GM12878 (cell line): ENCODE data around the gene HOXC5. TPM values are rescaled to one million over a fixed set of nuclear protein-coding genes. Genes with fewer than 3 reads are reported as not detected.

Source experiments
- ATAC-seq: fragments of 200-7000 bp; cut with Tn5 transposase; 3 replicates; pipeline ENCODE4 v1.9.1; 2020; ENCODE audit warnings: mild to moderate bottlenecking, moderate library complexity
- BruUV-seq: library from RNA; stranded (reverse); fragments of 400-500 nt; replicated peaks from 2 replicates; lab custom pipeline; 2021; lab: Mats Ljungman, UMichigan
- CTCF ChIA-PET: fragments of 300-600 bp; sonication (Branson Sonifier 250); formaldehyde crosslinking; extraction: SDS; loops from one replicate; lab custom pipeline; 2021; ENCODE audit warnings: inconsistent platforms; lab: Yijun Ruan, JAX
- POLR2A ChIA-PET: fragments of 350-600 bp; formaldehyde crosslinking; extraction: SDS; loops from one replicate; lab custom pipeline; 2021; ENCODE audit warnings: inconsistent platforms; lab: Charles Lee
- RAD21 ChIA-PET: fragments of 300-600 bp; sonication (Branson Sonifier 250); formaldehyde crosslinking; loops from one replicate; lab custom pipeline; 2023; ENCODE audit warnings: antibody characterized with exemption; ENCODE audit not compliant: unreplicated experiment; lab: Charles Lee
- SMC1A ChIA-PET: fragments of 300-600 bp; sonication (Branson Sonifier 250); formaldehyde crosslinking; loops from one replicate; lab custom pipeline; 2023; ENCODE audit not compliant: unreplicated experiment, uncharacterized antibody; lab: Charles Lee
- DNase-seq: peaks from one replicate; pipeline ENCODE4 v3.0.0-alpha.2; 2011; ENCODE audit warnings: low read depth, low spot score
- FAIRE-seq: peaks from 3 replicates; lab custom pipeline; 2011; peaks lifted over from hg19 to GRCh38; lab: Jason Lieb, UNC
- H2AFZ ChIP-seq: 2 replicates; pipeline ENCODE4 v1.6.0; 2011; ENCODE audit warnings: low read depth, low read length, control low read depth; ENCODE audit not compliant: control insufficient read depth
- H3K27ac ChIP-seq: 2 replicates; pipeline ENCODE4 v1.5.1; 2011; ENCODE audit warnings: control low read depth; ENCODE audit not compliant: control insufficient read depth, insufficient read depth
- H3K27me3 ChIP-seq, 2 experiments: replicated peaks in 1 of 2; 2 replicates each; pipeline versions ENCODE4 v1.6.0 to v1.6.1; 2011; ENCODE audit warnings: low read length in 1 of 2; ENCODE audit not compliant: control insufficient read depth in 2 of 2, insufficient read depth in 2 of 2
- H3K36me3 ChIP-seq, 2 experiments: 2 replicates each; pipeline ENCODE4 v1.5.1; 2011; ENCODE audit warnings: low read length in 1 of 2; ENCODE audit not compliant: control insufficient read depth in 2 of 2, insufficient read depth in 2 of 2
- H3K4me1 ChIP-seq: 2 replicates; pipeline ENCODE4 v1.6.1; 2011; ENCODE audit warnings: mild to moderate bottlenecking, low read length, moderate library complexity, mixed read lengths; ENCODE audit not compliant: control insufficient read depth, insufficient read depth
- H3K4me2 ChIP-seq: 2 replicates; pipeline ENCODE4 v1.6.0; 2011; ENCODE audit warnings: control low read depth; ENCODE audit not compliant: control insufficient read depth, insufficient read depth
- H3K4me3 ChIP-seq: fragments of 200-600 bp; sonication (generic); 2 replicates; pipeline ENCODE4 v1.5.1; 2016
- H3K79me2 ChIP-seq: 2 replicates; pipeline ENCODE4 v1.6.0; 2011; ENCODE audit warnings: low read length; ENCODE audit not compliant: control insufficient read depth, insufficient read depth
- H3K9ac ChIP-seq: 2 replicates; pipeline ENCODE4 v1.8.0; 2011; ENCODE audit warnings: low read length, control low read depth, mixed read lengths; ENCODE audit not compliant: control insufficient read depth, insufficient read depth
- H3K9me3 ChIP-seq: replicated peaks from 3 replicates; pipeline ENCODE4 v1.5.1; 2011; ENCODE audit warnings: mild to moderate bottlenecking, low read length; ENCODE audit not compliant: control insufficient read depth, insufficient read depth
- H4K20me1 ChIP-seq: 2 replicates; pipeline ENCODE4 v1.6.0; 2011; ENCODE audit not compliant: control insufficient read depth, insufficient read depth
- CBX3 ChIP-seq: fragments of 200-600 bp; sonication (generic); IDR thresholded peaks from 2 replicates; pipeline ENCODE4 v1.6.1; 2016; ENCODE audit warnings: low read depth, borderline replicate concordance
- CEBPZ ChIP-seq: fragments of 150-350 bp; IDR thresholded peaks from 2 replicates; pipeline ENCODE4 v1.6.1; 2016; ENCODE audit warnings: low read depth, low read length
- E4F1 ChIP-seq: fragments of 450-650 bp; IDR thresholded peaks from 2 replicates; pipeline ENCODE4 v1.6.1; 2018; ENCODE audit warnings: borderline replicate concordance, mild to moderate bottlenecking; ENCODE audit not compliant: partially characterized antibody
- GATAD2B ChIP-seq: fragments of 450-650 bp; conservative IDR thresholded peaks from 2 replicates; pipeline ENCODE4 v1.6.1; 2017; ENCODE audit warnings: low read depth, mild to moderate bottlenecking, moderate library complexity
- HDAC2 ChIP-seq: fragments of 200-600 bp; sonication (generic); IDR thresholded peaks from 2 replicates; pipeline ENCODE4 v1.6.1; 2017
- JUNB ChIP-seq: IDR thresholded peaks from 2 replicates; pipeline ENCODE4 v1.6.1; 2016; ENCODE audit warnings: antibody characterized with exemption, mild to moderate bottlenecking
- KLF5 ChIP-seq: fragments of 450-650 bp; IDR thresholded peaks from 2 replicates; pipeline ENCODE4 v1.6.1; 2014; ENCODE audit warnings: mild to moderate bottlenecking; ENCODE audit not compliant: partially characterized antibody
- LARP7 ChIP-seq: fragments of 450-650 bp; IDR thresholded peaks from 2 replicates; pipeline ENCODE4 v1.6.1; 2017; ENCODE audit warnings: mild to moderate bottlenecking
- NFYB ChIP-seq: IDR thresholded peaks from 2 replicates; pipeline ENCODE4 v1.6.1; 2011; ENCODE audit warnings: low read depth, mild to moderate bottlenecking, low read length, improper control_type of control experiment, moderate library complexity; ENCODE audit not compliant: insufficient read depth
- SMAD1 ChIP-seq: fragments of 450-650 bp; IDR thresholded peaks from 2 replicates; pipeline ENCODE4 v1.6.1; 2018; ENCODE audit warnings: mild to moderate bottlenecking, low read depth; ENCODE audit not compliant: partially characterized antibody
- SRF ChIP-seq, 2 experiments: IDR thresholded peaks; 2 replicates each; pipeline ENCODE4 v1.6.1; 2011; ENCODE audit warnings: low read depth in 2 of 2, low read length in 2 of 2, mild to moderate bottlenecking in 1 of 2, moderate library complexity in 1 of 2
- TARDBP ChIP-seq: IDR thresholded peaks from 2 replicates; pipeline ENCODE4 v1.6.1; 2016; ENCODE audit warnings: borderline replicate concordance
- ZBTB40 ChIP-seq: fragments of 450-650 bp; IDR thresholded peaks from 2 replicates; pipeline ENCODE4 v1.6.1; 2016; ENCODE audit warnings: mild to moderate bottlenecking, moderate library complexity, borderline replicate concordance
- in situ Hi-C: fragments of 300-500 bp; cut with MboI; formaldehyde crosslinking; loops from 9 replicates; pipeline ENCODE4 v1.14.3; 2018; ENCODE audit warnings: mixed read lengths
- intact Hi-C: fragments of 100-400 bp; cut with micrococcal nuclease; formaldehyde crosslinking; loops from one replicate; pipeline ENCODE4 v1.14.2; 2022; ENCODE audit not compliant: unreplicated experiment
- polyA plus RNA-seq, 11 experiments: library from polyadenylated mRNA; depleted of rRNA in 4 of 11; unstranded in 6 of 11; stranded (reverse) in 5 of 11; fragments of >200 nt; fragmentation: Nextera tagmentation in 4 of 11; fragmentation: Illumina TruSeq in 1 of 11; extraction: Ambion mirVana in 4 of 11; extraction: Trizol in 1 of 11; gene quantifications; 1 replicate in 1 of 11; 2 replicates in 10 of 11; pipeline versions ENCODE4 v1.2.1 to v1.2.3, GENCODE V29; 2011 to 2016; ENCODE audit warnings: inconsistent platforms in 2 of 11, missing spikeins in 2 of 11, low read depth in 1 of 11
- total RNA-seq, 4 experiments: library from RNA; depleted of rRNA in 3 of 4; stranded (reverse); fragments of >200 nt in 3 of 4; fragmentation: Illumina TruSeq in 1 of 4; extraction: Trizol in 1 of 4; gene quantifications; 2 replicates each; pipeline versions ENCODE4 v1.2.1 to v1.2.3, GENCODE V29; 2013 to 2021

The HOXC5 gene
- total and polyA plus RNA-seq, 10 of the 15 experiments (the other 5 are each of a cell fraction or from before 2014, with no cell fraction given) = 0.11 TPM; not detected in 9

GRCh38 chr12:54065677-54066076, 32.8 kb downstream of the HOXC5 start:
- Histone ChIP-seq H3K36me3 (no peaks in the 10 kb centered on the region), H3K4me1 (no peaks in the 10 kb centered on the region), H2AFZ (no peak overlapping the region), H3K27me3 (0 out of 4 replicates have a peak, but pooled peaks cover 0 to 3% of the 10 kb centered on the region in 2 experiments), H3K9ac (no peak overlapping the region), H3K27ac (no peak overlapping the region), H3K4me3 (no peak overlapping the region), H3K9me3 (no peaks in the 10 kb centered on the region), H3K4me2 (no peak overlapping the region), H3K79me2 (no peaks in the 10 kb centered on the region), H4K20me1 (no peaks in the 10 kb centered on the region)
- ATAC-seq (no peak), FAIRE-seq (no peak), DNase-seq (no peak)
- in situ Hi-C loops = no loop called here
- ChIA-PET RAD21 (no interaction called here), CTCF (interaction anchor here (0.8 to 2.2 kb wide), 7 partner anchors 10 to 151 kb away, joined by 3 to 8 read pairs (median 5); partner anchors contain the start of genes HOXC4 and HOXC5), SMC1A (interaction anchor here (1.0 to 2.5 kb wide), 5 partner anchors 11 to 125 kb away, joined by 4 to 9 read pairs (median 4); partner anchors contain the start of genes HOXC4 and HOXC5), POLR2A (interaction anchor here (0.7 to 1.3 kb wide), 2 partner anchors 12 to 37 kb away, joined by 4 to 6 read pairs; partner anchors contain the start of genes HOXC4 and HOXC6)
- TF ChIP-seq TARDBP = no peak
- no peak for TF ChIP-seq SRF (IDR thresholded peaks at IDR 0.05; ENCODE audit: low read depth in 2 of 2, low read length in 2 of 2)
- TF ChIP-seq CEBPZ = no peak
- TF ChIP-seq LARP7 = no peak
- TF ChIP-seq CBX3 = no peak
- TF ChIP-seq NFYB = no peak
- no peak for TF ChIP-seq ZBTB40
- no peak for TF ChIP-seq GATAD2B
- TF ChIP-seq SMAD1 = no peak
- TF ChIP-seq KLF5 = no peak
- no peak for TF ChIP-seq HDAC2
- no peak for TF ChIP-seq JUNB
- TF ChIP-seq E4F1 = no peak
- intact Hi-C loops = no loop called here
- no TSS peak for BruUV-seq
